ENCODE data around the gene SMARCAD1.
"Not testable (repeated sequence)": the region's sequence is repeated elsewhere in the genome, so short reads cannot be mapped to it uniquely, and the experiment has no call there.

SMARCAD1 gene

DNA sequence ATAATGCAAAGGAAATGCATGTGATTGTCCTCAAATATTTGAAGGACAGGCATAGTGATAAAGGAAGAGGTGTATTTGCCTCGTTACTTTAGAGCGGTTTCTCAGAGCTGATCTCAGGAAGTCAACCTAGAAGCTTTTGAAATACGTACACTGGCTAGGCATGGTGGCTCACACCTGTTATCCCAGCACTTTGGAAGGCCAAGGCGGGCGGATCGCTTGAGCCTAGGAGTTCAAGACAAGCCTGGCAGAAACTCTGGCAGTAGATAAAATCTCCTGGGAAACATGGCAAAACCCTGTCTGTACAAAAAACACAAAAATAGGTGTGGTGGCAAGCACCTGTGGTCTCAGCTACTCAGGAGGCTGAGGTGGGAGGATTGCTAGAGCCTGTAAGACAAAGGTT, 24.9 kb downstream of the SMARCAD1 start:
- DNase-seq (ENCODE audit: low read depth in 2 of 2), result no peak

DNA sequence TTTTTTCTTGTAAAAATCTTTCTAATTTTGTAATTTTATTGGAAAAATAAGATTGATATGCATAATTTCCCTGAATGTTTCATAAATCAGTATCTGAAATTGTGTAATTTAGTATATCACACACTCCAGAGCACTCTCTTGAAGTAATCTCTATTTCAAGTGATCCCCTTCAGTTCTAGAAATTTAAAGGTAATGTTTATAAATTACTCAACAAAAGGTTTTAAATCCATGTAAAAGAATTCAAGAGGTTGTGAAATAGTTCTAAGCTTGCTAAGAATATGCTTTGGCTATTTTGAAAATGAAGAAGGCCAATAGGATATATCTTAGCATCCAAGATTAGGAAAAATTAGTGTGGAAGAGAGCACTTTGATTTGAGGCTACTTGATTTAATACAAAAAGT, 28.2 kb downstream of the SMARCAD1 start:
- DNase-seq (ENCODE audit: low read depth in 2 of 2), result no peak

- DNase-seq (ENCODE audit: low read depth in 2 of 2), result no peak
Observed at GRCh38 chr4:94237271-94237670, 29.6 kb downstream of the SMARCAD1 start.

GRCh38 chr4:94238160-94238559, 30.5 kb downstream of the SMARCAD1 start:
- DNase-seq (ENCODE audit: low read depth in 2 of 2), result no peak

DNA sequence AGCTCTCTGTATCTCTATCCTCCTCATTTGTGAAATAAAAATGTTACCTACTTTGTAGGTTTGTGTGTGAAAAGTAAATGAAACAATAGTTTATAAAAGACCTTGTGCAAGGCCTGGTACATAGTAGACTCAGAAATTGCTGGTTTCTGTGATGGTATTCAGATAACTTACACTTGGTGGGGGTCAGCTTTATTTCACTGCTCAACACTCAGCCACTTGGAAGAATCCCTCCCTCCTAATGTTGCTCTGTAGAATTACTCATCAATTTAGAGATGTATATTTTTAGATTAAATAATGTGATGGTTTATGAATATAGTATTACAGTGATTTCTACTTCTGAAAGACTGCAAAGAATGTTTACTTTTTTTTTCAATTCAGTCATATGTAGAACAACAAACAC, 32.7 kb downstream of the SMARCAD1 start:
- DNase-seq (ENCODE audit: low read depth in 2 of 2), result no peak

DNA sequence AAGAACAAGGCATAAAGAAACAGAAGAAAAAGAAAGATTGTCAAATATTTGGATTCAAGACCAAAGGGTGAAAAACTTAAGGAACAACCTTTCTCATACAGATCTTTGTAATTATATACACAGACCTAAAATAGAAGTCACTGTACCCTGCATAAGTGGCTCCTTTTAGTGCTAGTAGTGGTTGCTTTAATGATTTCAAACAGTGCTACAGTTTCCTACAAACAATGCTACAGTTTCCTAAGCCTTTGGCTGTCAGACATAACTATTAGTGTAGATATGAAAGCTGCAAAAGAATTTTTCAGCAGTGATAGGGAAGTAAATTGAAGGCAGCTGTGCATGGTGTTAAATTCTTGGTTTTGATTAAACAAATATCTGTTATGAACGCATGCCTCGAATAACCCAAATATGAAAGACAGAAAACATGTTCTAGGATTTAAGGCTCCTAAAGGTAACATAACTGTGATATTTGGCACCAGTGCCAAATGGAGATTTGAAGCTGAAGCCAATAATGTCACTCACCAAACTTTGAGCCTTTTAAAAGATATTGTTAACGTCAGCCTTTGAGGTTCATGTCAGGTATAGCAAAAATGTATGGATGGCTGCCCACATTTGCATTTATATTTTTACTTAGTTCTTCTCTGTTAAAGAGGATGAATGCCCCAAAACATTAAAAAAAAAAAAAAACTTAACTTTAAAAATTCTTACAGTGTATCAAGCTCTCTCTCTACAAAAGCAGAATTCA, 36.6 kb downstream of the SMARCAD1 start:
- DNase-seq (ENCODE audit: low read depth in 2 of 2), result no peak

- no peak for DNase-seq (ENCODE audit: low read depth in 2 of 2)
Observed at GRCh38 chr4:94244829-94245185, 37.1 kb downstream of the SMARCAD1 start.

GRCh38 chr4:94251094-94251493, 43.4 kb downstream of the SMARCAD1 start:
- DNase-seq (ENCODE audit: low read depth in 2 of 2), result no peak

DNA sequence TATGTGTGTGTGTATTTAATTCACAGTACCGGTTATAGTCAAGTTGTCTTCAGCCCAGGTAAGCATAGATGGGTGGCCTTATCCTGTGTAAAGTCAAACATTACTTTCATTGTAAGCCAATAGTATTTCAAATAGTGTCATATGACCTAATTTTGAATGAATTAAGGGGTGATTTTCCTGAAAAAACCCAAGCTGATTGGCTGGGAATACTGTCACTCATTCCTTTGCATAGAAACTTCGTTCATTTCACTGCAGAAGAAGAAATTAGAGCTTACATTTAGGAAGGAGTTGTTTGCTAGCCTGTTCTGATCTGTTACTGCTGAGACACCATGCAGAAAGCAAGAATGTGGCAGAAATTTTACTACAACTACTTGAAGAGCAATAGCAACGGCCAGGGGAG, 45.4 kb downstream of the SMARCAD1 start:
- DNase-seq (ENCODE audit: low read depth in 2 of 2), result no peak

DNA sequence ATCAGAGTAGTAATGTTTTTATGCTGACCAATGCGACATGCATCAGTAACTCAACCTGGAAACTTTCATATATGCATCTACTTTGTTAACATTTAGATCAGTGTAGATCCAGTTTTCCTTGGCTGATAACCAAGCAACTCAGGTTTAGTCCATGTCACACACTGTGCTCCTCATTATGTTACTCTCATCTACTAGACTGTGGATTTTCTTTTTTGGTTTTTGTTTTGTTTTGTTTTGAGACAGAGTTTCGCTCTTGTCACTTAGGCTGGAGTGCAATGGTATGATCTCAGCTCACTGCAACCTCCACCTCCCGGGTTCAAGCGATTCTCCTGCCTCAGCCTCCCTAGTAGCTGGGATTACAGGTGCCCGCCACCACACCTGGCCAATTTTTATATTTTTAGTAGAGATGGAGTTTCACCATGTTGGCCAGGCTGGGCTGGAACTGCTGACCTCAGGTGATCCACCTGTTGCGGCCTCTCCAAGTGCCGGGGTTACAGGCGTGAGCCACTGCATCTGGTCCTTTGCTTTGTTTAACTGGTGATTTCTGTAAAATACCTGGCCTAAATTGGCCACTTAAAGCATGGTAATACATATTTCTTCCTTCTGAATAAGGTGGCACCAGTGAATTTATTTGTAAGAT, 48.6 kb downstream of the SMARCAD1 start:
- DNase-seq (ENCODE audit: low read depth in 2 of 2), result no peak

DNA sequence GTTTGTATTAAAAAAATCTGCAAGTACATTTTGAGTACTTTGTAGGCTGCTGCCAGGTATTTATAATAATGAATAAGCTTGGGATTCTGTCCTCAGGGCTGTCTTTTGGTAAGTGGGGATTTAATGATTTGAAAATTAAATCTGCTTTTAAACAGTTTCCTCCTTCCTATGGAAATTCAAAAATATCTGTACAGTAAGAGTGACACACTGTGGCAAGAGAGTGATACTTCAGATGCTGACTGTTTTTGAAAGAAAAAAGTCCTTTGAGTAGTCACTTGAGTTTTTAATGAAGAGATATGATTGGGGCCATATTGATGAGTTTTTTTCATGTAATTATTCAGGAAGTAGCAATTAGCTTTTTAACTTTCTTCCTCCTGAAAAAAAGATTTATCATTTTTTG, 49.2 kb downstream of the SMARCAD1 start:
- DNase-seq (ENCODE audit: low read depth in 2 of 2), result no peak

DNA sequence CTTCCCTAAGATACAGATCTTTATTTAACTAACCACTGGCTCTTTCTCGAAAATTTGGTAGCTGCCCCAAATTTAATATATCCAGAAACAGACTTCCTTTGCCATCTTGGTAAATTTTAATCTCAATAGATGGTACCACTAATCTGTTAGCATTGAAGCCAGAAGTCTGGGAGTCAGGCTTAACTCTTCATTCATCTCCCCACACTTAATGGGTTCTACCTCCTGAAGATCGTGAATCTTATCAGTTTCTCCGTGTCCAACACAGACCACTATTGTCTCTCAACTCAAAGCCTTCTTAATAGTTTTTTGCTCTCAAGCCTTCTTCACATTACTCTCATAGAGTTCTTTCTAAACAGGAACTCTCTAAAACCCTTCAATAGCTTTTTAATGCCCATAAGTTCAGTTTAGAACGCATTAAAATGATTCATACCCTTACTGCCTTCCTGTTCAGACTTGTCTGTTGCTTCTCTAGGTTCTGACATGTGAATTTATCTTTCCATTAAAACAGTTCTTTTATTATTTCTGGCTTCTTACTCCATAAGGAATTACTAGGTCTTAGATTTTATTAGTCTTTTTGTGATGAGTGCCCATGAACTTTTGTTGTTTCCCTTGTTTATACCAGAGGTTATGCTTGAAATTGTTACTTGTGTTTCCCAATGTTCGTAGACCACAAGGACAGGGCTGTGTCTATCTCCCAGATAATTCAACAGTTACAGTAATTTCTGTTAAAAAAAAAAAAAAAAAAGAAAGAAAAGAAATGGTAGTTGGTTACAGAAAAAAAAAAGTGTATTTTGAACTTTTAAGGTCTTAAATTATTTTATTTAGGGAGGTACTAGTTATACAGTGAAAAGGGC, 54.7 kb downstream of the SMARCAD1 start:
- DNase-seq (ENCODE audit: low read depth in 2 of 2), result no peak

DNA sequence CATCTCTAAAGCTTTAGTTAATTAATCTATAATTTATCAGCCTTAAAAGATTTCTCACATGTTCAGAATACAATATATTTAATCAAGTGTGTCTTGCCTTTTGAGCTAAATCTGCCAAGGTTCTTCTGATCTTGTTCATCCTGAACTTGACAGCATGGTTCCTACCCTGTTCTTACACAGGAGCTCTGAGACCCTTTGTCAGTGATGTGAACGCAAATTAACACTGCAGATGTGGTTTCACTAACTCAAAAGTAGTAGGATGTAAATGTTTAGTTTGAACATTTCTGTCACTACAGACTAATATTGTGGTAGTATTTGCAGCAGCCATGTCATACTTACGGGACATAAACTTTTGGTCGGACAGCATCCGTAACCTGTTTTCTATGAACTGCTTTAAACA, 59.4 kb downstream of the SMARCAD1 start:
- no peak for DNase-seq (ENCODE audit: low read depth in 2 of 2)

- no peak for DNase-seq (ENCODE audit: low read depth in 2 of 2)
Observed at GRCh38 chr4:94271248-94271647, 63.6 kb downstream of the SMARCAD1 start.

GRCh38 chr4:94274912-94275311, 67.2 kb downstream of the SMARCAD1 start:
- no peak for DNase-seq (ENCODE audit: low read depth in 2 of 2)

DNA sequence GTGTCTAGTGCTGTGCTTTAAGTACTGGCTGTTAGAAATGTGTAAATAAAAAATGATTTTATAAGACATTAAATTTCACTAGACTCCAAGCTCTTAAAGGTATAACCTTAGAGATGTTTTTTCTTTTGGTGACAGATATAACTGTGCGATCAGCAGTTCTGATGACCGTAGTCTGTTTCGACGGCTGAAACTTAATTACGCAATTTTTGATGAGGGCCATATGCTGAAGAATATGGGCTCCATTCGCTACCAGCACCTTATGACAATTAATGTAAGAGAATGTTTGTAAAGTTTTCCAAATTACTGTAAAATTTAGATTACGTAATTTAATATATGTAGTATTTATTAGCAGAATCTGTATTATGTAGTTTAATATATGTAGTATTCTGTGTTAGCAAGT, 68.5 kb downstream of the SMARCAD1 start:
- no peak for DNase-seq (ENCODE audit: low read depth in 2 of 2)

DNA sequence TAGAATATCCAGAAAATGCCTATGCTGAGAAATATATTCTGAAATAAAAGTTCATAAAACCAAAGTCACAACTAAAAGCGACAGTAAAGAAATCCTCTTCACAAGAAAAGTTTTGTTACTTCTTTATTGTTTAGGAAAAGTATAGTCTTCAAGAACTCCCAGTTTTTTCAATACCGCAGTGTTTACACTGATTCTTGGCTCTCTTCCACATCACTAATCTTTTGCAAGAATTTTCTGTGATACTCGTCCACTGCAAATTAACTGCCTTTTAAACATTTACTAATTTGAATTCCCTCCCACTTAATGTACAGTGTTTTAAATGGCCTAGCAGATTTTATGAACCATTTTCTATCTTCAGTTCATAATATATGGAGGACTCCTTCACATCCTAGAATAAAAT, 69.9 kb downstream of the SMARCAD1 start:
- no peak for DNase-seq (ENCODE audit: low read depth in 2 of 2)

GRCh38 chr4:94278781-94279180, 71.1 kb downstream of the SMARCAD1 start:
- no peak for DNase-seq (ENCODE audit: low read depth in 2 of 2)

DNA sequence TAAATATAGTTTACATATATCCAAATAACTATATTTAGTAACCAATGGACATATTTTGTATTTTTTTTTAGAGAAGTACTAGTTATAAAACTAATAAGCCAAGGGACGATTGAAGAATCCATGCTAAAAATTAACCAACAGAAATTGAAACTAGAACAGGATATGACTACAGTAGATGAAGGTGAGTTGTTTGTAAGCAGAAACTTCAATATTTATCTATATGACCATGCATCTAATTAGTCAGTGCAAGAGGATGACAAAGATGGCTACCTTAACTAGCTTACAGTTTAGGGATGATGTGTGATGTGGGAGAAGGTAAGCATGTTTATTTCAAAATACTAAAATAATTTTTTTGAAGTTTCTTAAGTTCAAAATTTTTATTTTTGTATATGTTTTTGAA, 77.2 kb downstream of the SMARCAD1 start:
- no peak for DNase-seq (ENCODE audit: low read depth in 2 of 2)

GRCh38 chr4:94285666-94286065, 78.0 kb downstream of the SMARCAD1 start:
- DNase-seq (ENCODE audit: low read depth in 2 of 2), result no peak

DNA sequence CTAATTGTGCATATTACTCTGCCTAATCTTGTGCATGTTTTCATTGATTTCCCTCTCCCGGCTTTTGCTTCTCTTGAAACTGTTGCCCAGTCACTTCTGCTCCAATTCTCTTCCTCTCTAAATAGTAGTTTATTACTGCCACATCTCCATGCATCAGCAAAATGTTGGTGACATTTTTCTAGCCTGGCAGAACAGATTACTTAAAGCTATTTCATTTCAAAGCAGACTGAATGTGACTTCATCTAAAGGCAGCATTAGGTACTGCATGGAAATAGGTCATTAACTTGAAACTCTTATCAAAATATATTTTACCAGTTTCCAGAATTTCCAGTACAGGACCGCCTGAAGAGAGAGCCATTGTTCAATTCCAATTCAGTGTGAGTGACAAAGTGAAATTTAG, 82.6 kb downstream of the SMARCAD1 start:
- DNase-seq (ENCODE audit: low read depth in 2 of 2), result no peak

DNA sequence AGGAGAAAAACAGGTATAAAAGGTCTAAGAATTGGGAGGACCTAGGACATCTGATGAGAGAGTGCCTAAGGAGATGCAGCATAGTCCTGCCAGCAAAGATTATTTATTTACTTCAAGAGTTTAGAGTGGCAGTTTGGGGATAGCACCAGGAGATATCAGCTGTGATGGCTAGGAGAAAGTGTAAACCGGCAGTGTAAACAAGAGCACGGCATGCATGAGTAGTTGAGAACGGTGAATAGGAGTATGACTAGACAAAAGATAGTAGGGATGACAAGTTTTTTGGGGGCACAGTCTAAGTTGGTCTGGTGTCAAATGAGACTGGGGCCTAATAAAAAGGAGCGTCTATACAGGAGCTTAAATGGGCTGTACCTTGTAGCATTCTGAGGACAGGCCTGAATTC, 86.3 kb downstream of the SMARCAD1 start:
- DNase-seq (ENCODE audit: low read depth in 2 of 2), result not testable (repeated sequence)

DNA sequence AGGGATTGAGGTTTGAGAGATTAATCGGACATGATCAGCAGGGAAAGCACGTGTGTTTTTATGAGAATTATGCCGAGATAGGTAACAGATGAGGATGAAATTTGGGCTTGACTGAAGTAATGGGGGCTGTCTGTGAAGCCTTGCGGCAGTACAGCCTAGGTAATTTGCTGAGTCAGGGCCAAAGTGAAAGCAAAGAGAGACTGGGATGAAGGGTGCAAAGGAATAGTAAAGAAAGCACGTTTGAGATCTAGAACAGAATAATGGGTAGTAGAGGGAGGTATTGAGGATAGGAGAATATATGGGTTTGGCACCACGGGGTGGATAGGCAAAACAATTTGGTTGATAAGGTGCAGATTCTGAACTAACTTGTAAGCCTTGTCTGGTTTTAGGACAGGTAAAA, 87.8 kb downstream of the SMARCAD1 start:
- not testable (repeated sequence) for DNase-seq (ENCODE audit: low read depth in 2 of 2)

Data from stimulated activated CD4-positive, alpha-beta T cell treated with anti-CD3 and anti-CD28 coated beads, Interleukin-12 subunit alpha, Interleukin-12 subunit beta, amount 100 ng/mL, for 24 hours (primary cell).